K562 (cell line): ENCODE measurements around the gene DNER. TPM values are rescaled to one million over a fixed set of nuclear protein-coding genes. Genes with fewer than 3 reads are reported as not detected.

Source experiments
- FOXK1 ChIP-seq: sonication (generic); formaldehyde crosslinking; IDR thresholded peaks from 2 replicates; pipeline ENCODE4 v1.8.0; 2022; ENCODE audit warnings: missing genetic modification reagents, mild to moderate bottlenecking, borderline replicate concordance
- GATAD2B ChIP-seq: fragments of 450-650 bp; IDR thresholded peaks from 2 replicates; pipeline ENCODE4 v1.6.1; 2017; ENCODE audit warnings: mild to moderate bottlenecking, borderline replicate concordance
- KDM2B ChIP-seq: fragments of 250-450 bp; sonication (Bioruptor Pico); IDR thresholded peaks from 2 replicates; pipeline ENCODE4 v1.8.0; 2021; ENCODE audit warnings: mild to moderate bottlenecking, moderate library complexity
- NCOA4 ChIP-seq: fragments of 450-650 bp; IDR thresholded peaks from 2 replicates; pipeline ENCODE4 v1.6.1; 2018; ENCODE audit warnings: mild to moderate bottlenecking; ENCODE audit not compliant: partially characterized antibody
- SMAD1 ChIP-seq: fragments of 150-350 bp; IDR thresholded peaks from 2 replicates; pipeline ENCODE4 v1.6.1; 2014; ENCODE audit warnings: low read length, low read depth; ENCODE audit not compliant: partially characterized antibody
- ZFP1 ChIP-seq: fragments of 450-650 bp; formaldehyde crosslinking; IDR thresholded peaks from 2 replicates; pipeline ENCODE4 v1.4.0; 2020; ENCODE audit warnings: mild to moderate bottlenecking, mixed read lengths
- polyA plus RNA-seq, 8 experiments: library from polyadenylated mRNA; depleted of rRNA in 4 of 8; stranded (reverse) in 5 of 8; unstranded in 3 of 8; fragments of >200 nt; fragmentation: Nextera tagmentation in 2 of 8; fragmentation: Illumina TruSeq in 1 of 8; extraction: Ambion mirVana in 2 of 8; extraction: Trizol in 1 of 8; gene quantifications; 2 replicates each; pipeline versions ENCODE4 v1.2.1 to v1.2.3, GENCODE V29; 2011 to 2014; ENCODE audit warnings: inconsistent platforms in 1 of 8, missing spikeins in 1 of 8
- total RNA-seq, 7 experiments: library from RNA; depleted of rRNA in 6 of 7; stranded (reverse); fragments of >200 nt in 6 of 7; fragmentation: Illumina TruSeq in 2 of 7; extraction: Trizol in 2 of 7; gene quantifications; 2 replicates each; pipeline versions ENCODE4 v1.2.1 to v1.2.3, GENCODE V29; 2011 to 2021; ENCODE audit warnings: low replicate concordance in 1 of 7
- TF ChIP-seq, protein P1 (sequence below): fragments of 450-650 bp; IDR thresholded peaks from 2 replicates; pipeline ENCODE4 v1.6.1; 2016; ENCODE audit warnings: mild to moderate bottlenecking, moderate library complexity
- TF ChIP-seq, protein P2 (sequence below): IDR thresholded peaks from 2 replicates; pipeline ENCODE4 v1.6.1; 2012; ENCODE audit warnings: low read depth, low read length, improper control_type of control experiment, borderline replicate concordance
- TF ChIP-seq, protein P3 (sequence below): fragments of 250-450 bp; sonication (Bioruptor Pico); IDR thresholded peaks from 2 replicates; pipeline ENCODE4 v1.5.0; 2022; ENCODE audit warnings: mild to moderate bottlenecking

The DNER gene
- total and polyA plus RNA-seq, 9 of the 15 experiments (the other 6 are each of a cell fraction or from before 2014, with no cell fraction given), result not detected

DNA sequence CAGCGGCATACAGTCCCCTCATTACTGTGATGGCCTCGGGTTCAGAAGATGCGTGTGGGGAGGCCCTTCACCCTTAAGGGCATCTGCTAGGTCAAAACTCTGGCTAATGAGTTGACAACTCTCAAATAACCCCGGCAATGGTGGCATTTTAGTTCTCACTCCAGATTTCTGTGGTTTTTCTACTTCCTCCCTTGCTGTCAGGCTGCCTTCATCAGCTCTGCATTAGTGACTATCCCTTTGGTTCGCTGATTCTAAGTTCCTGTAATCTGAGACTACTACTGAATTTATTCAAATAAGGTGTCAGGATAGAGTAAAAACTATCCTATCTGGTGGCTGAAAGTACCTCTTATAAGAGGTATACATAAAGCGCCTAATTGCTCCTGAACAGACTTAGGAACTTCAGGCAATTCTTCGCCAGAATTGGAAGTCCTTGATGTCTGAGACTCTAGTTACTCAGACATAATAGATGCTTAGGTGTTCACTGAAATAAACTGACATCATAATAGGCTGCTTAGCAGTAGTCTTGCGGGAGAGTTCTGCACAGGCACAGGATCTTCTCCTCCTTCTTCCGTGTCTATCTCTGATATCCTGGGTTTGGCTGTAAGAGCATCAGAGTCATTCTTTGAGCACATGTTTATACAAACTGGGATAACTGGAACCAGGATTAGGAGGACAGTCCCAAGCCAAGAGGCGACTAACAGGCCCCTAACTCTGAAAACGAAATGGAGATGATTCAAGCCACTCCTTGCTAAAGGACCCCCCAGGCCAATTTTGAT lies 194.5 kb downstream of the DNER start (continued):
- TF ChIP-seq, protein P1, sequence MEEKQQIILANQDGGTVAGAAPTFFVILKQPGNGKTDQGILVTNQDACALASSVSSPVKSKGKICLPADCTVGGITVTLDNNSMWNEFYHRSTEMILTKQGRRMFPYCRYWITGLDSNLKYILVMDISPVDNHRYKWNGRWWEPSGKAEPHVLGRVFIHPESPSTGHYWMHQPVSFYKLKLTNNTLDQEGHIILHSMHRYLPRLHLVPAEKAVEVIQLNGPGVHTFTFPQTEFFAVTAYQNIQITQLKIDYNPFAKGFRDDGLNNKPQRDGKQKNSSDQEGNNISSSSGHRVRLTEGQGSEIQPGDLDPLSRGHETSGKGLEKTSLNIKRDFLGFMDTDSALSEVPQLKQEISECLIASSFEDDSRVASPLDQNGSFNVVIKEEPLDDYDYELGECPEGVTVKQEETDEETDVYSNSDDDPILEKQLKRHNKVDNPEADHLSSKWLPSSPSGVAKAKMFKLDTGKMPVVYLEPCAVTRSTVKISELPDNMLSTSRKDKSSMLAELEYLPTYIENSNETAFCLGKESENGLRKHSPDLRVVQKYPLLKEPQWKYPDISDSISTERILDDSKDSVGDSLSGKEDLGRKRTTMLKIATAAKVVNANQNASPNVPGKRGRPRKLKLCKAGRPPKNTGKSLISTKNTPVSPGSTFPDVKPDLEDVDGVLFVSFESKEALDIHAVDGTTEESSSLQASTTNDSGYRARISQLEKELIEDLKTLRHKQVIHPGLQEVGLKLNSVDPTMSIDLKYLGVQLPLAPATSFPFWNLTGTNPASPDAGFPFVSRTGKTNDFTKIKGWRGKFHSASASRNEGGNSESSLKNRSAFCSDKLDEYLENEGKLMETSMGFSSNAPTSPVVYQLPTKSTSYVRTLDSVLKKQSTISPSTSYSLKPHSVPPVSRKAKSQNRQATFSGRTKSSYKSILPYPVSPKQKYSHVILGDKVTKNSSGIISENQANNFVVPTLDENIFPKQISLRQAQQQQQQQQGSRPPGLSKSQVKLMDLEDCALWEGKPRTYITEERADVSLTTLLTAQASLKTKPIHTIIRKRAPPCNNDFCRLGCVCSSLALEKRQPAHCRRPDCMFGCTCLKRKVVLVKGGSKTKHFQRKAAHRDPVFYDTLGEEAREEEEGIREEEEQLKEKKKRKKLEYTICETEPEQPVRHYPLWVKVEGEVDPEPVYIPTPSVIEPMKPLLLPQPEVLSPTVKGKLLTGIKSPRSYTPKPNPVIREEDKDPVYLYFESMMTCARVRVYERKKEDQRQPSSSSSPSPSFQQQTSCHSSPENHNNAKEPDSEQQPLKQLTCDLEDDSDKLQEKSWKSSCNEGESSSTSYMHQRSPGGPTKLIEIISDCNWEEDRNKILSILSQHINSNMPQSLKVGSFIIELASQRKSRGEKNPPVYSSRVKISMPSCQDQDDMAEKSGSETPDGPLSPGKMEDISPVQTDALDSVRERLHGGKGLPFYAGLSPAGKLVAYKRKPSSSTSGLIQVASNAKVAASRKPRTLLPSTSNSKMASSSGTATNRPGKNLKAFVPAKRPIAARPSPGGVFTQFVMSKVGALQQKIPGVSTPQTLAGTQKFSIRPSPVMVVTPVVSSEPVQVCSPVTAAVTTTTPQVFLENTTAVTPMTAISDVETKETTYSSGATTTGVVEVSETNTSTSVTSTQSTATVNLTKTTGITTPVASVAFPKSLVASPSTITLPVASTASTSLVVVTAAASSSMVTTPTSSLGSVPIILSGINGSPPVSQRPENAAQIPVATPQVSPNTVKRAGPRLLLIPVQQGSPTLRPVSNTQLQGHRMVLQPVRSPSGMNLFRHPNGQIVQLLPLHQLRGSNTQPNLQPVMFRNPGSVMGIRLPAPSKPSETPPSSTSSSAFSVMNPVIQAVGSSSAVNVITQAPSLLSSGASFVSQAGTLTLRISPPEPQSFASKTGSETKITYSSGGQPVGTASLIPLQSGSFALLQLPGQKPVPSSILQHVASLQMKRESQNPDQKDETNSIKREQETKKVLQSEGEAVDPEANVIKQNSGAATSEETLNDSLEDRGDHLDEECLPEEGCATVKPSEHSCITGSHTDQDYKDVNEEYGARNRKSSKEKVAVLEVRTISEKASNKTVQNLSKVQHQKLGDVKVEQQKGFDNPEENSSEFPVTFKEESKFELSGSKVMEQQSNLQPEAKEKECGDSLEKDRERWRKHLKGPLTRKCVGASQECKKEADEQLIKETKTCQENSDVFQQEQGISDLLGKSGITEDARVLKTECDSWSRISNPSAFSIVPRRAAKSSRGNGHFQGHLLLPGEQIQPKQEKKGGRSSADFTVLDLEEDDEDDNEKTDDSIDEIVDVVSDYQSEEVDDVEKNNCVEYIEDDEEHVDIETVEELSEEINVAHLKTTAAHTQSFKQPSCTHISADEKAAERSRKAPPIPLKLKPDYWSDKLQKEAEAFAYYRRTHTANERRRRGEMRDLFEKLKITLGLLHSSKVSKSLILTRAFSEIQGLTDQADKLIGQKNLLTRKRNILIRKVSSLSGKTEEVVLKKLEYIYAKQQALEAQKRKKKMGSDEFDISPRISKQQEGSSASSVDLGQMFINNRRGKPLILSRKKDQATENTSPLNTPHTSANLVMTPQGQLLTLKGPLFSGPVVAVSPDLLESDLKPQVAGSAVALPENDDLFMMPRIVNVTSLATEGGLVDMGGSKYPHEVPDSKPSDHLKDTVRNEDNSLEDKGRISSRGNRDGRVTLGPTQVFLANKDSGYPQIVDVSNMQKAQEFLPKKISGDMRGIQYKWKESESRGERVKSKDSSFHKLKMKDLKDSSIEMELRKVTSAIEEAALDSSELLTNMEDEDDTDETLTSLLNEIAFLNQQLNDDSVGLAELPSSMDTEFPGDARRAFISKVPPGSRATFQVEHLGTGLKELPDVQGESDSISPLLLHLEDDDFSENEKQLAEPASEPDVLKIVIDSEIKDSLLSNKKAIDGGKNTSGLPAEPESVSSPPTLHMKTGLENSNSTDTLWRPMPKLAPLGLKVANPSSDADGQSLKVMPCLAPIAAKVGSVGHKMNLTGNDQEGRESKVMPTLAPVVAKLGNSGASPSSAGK, result no peak
- TF ChIP-seq KDM2B (CRISPR knock-in tag), result no peak
- TF ChIP-seq, protein P2, sequence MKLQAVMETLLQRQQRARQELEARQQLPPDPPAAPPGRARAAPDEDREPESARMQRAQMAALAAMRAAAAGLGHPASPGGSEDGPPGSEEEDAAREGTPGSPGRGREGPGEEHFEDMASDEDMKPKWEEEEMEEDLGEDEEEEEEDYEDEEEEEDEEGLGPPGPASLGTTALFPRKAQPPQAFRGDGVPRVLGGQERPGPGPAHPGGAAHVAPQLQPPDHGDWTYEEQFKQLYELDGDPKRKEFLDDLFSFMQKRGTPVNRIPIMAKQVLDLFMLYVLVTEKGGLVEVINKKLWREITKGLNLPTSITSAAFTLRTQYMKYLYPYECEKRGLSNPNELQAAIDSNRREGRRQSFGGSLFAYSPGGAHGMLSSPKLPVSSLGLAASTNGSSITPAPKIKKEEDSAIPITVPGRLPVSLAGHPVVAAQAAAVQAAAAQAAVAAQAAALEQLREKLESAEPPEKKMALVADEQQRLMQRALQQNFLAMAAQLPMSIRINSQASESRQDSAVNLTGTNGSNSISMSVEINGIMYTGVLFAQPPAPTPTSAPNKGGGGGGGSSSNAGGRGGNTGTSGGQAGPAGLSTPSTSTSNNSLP, result no peak
- no peak for TF ChIP-seq GATAD2B
- no peak for TF ChIP-seq SMAD1
- no peak for TF ChIP-seq NCOA4
- TF ChIP-seq, protein P3, sequence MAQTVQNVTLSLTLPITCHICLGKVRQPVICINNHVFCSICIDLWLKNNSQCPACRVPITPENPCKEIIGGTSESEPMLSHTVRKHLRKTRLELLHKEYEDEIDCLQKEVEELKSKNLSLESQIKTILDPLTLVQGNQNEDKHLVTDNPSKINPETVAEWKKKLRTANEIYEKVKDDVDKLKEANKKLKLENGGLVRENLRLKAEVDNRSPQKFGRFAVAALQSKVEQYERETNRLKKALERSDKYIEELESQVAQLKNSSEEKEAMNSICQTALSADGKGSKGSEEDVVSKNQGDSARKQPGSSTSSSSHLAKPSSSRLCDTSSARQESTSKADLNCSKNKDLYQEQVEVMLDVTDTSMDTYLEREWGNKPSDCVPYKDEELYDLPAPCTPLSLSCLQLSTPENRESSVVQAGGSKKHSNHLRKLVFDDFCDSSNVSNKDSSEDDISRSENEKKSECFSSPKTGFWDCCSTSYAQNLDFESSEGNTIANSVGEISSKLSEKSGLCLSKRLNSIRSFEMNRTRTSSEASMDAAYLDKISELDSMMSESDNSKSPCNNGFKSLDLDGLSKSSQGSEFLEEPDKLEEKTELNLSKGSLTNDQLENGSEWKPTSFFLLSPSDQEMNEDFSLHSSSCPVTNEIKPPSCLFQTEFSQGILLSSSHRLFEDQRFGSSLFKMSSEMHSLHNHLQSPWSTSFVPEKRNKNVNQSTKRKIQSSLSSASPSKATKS (CRISPR knock-in tag), result no peak
- no peak for TF ChIP-seq ZFP1 (CRISPR knock-in tag)
- TF ChIP-seq FOXK1 (CRISPR knock-in tag), result no peak
- TF ChIP-seq, all 486 proteins: peak for 0
